Measurements from ENCODE around the gene AGBL4.
"Not testable (repeated sequence)": the region's sequence is repeated elsewhere in the genome, so short reads cannot be mapped to it uniquely, and the experiment has no call there.

The AGBL4 gene

DNA sequence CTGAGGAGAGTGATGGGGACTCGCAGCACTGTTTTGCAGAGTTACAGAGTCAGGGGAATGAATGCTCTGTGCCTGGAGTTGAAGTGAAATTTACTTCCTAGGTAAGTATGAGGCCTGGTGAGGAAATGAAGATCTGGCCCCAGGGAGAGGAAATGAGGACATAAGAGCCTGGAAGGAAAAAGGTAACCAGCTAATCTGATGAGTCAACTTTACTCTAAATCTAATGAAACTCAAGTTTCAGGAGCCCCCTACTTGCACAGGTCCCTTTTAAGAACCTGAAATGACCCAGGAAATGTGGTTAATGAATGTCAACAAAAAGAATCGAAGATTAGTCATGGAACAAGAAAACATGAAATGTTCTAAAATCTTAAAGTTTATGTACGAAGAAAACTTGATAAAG, 599.0 kb downstream of the AGBL4 start:
- no peak for DNase-seq

- no peak for DNase-seq
These were observed 607.0 kb downstream of the AGBL4 start for GRCh38 chr1:49416758-49417157.

DNA sequence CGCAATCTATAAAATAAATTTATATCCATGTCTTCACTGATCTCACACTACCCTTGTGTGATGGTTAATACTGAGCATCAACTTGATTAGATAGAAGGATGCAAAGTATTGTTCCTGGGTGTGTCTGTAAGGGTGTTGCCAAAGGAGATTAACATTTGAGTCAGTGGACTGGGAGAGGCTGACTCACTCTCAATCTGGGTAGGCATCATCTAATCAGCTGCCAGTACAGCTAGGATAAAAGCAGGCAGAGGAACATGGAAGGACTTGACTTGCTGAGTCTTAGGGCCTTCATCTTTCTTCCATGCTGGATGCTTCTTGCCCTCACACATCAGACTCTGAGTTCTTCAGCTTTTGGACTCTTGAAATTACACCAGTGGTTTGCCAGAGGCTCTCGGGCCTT, 615.4 kb downstream of the AGBL4 start:
- no peak for DNase-seq

- no peak for DNase-seq
These were observed 626.7 kb downstream of the AGBL4 start for GRCh38 chr1:49397086-49397485.

DNA sequence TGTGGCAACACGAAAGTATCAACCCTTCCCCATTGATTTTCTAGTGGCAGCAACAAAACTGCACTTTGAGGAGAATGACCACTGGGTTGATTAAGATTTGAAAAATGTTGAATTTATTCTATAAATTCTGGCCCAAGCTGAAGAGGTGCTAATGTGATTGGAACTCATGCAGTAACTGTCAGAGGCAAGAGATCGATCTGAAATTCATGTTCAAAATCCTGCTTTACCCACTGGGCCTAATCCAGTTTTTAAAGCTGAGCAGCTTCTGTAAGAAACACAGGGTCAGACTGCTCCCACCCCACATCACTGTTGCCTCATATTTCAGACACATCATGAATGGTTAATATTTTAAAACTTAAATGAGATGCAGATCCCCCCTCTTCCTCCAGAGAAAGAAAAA, 629.6 kb downstream of the AGBL4 start:
- DNase-seq, result no peak

GRCh38 chr1:49389699-49390098, 634.1 kb downstream of the AGBL4 start:
- no peak for DNase-seq

- no peak for DNase-seq
These were observed 659.1 kb downstream of the AGBL4 start for GRCh38 chr1:49364676-49365075.

DNA sequence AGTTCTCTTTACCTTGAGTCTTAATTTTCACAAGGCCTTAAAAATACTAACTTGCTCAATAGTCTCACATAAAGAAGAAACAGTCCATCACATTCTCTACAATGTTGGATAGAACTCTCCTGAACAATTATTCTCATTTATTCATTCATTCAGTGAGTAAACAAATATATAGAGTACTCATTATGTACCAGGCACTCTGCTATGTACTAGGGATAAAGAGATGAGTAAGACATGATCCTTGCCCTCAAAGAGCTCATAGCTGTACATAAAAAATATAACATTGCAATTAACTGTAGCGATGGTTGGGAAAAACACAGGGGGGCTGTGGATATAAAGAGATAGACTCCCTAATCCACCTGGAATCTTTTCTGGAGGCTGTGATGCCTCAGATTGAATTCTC, 660.1 kb downstream of the AGBL4 start:
- no peak for DNase-seq

GRCh38 chr1:49358036-49358435, 665.7 kb downstream of the AGBL4 start:
- no peak for DNase-seq

- no peak for DNase-seq
These were observed 667.2 kb downstream of the AGBL4 start for GRCh38 chr1:49356594-49356993.

DNA sequence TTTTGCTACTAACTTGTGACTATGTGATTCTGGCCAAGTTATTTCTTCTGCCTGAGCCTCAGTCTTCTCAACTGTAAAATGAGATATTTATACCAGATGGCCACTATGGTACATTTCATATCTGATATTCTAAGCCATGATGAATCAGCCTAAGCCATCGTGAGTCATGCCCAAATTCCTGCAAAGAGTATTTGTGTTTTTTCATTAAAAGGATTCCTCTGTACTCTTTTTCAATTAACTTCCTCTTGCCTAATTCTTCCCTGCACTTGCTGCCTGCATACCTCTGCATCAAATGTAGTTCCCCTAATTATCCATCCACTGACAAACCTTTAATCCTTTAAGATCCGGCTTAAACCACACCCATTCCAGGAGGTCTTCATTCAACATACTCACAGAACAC, 672.0 kb downstream of the AGBL4 start:
- no peak for DNase-seq

DNA sequence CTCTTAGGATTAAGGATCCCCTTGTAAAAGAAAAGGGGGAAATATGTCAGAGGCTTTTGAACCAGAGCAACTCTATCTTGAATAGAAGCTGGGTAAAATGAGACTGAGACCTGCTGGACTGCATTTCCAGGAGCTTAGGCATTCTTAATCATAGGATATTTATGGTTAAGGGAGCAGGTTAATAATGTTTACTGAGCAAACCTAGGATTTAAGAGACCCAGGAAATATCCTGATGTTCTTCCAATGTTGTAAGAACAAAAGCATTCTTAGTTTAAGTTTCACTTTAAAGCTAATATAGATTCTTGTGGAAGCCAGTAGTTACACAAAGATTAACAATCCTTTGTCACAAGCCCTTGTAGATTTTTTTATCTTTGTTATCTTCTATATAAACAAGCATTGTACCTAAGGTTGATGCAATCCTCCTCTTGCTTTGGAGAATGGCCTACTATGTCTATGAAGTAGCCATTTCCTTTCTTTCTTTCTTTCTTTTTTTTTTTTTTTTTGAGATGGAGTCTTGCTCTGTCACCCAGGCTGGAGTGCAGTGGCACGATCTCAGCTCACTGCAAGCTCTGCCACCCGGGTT, 676.9 kb downstream of the AGBL4 start:
- no peak for DNase-seq

- DNase-seq, result no peak
These were observed 683.2 kb downstream of the AGBL4 start for GRCh38 chr1:49340576-49340975.

DNA sequence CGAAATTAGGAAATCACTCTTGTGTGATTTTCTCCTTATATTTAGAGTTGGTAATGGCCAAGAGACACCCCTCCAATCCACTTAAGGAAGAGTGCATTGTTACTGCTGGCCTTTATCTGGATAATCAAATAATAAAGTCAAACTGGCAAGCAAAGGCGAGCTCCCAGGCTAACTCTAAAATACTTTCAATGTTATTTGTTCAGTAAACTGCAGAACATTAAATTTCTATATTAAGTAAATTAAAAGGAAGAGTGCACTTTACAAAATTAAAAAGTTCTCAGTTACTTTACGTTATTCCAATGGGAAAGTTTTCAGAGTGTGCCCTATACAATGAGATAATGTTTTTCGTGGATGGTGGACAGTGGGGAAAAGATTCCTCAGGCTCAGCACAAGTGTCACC, 684.7 kb downstream of the AGBL4 start:
- no peak for DNase-seq

- DNase-seq, result no peak
These were observed 686.5 kb downstream of the AGBL4 start for GRCh38 chr1:49337251-49337650.

DNA sequence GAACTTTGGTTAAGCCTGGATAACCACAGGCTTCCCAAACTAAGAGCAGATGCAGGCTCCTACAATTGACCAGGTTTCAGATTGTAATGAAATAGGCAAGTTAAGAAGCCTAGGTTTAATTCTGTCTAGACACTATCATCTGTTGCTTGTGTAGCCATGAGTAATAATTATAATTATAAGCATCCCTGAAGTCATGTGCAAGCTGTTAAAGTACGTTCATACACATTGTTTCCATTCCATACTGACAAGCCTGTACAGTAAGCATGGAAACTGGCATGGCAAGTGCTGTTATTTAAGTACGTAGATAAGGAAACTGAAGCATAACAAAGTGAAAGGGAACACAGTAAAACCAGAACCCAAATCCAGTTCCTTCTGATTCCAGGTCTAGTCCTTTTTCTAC, 689.8 kb downstream of the AGBL4 start:
- DNase-seq, result no peak

- no peak for DNase-seq
These were observed 692.5 kb downstream of the AGBL4 start for GRCh38 chr1:49331066-49331852.

GRCh38 chr1:49323925-49324540, 699.7 kb downstream of the AGBL4 start:
- DNase-seq, result no peak

DNA sequence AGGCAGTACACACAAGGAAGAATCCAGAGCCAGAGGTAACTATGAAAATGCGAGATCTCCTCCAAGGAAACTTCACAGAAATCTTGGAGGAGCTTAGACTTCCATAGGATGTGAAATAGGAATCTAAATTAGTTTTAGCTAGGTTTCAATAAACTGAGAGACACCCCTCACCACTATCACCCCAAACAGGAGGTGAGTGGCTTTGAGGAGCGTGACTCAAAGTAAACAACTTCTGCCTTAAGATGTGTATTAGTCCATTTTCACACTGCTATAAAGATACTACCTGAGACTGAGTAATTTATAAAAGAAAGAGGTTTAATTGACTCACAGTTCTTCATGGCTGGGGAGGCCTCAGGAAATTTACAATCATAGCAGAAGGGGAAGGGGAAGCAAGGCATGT, 703.3 kb downstream of the AGBL4 start:
- DNase-seq, result not testable (repeated sequence)

DNA sequence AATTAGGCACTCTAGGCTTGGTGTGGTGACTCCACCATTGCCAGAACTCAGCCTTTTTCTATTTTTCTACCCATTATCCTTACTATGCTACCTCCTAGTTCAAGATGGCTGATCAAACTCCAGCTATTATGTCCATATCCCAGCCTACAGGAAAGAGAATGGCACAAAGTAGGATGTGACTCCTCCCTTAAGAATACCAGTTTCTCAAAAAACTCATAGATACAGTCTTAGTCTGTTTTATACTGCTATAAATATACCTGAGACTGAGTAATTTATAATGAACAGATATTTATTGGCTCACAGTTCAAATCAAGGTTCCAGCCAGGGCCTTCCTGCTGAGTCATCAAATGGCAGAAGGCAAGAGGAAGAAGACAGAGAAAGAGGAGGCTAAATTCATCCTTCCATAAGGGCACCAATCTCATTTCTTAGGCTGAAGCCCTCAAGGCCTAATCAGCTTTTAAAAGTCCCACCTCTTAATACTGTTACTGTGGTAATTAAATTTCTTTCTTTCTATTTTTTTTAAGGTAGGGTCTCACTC, 704.3 kb downstream of the AGBL4 start:
- DNase-seq, result no peak

DNA sequence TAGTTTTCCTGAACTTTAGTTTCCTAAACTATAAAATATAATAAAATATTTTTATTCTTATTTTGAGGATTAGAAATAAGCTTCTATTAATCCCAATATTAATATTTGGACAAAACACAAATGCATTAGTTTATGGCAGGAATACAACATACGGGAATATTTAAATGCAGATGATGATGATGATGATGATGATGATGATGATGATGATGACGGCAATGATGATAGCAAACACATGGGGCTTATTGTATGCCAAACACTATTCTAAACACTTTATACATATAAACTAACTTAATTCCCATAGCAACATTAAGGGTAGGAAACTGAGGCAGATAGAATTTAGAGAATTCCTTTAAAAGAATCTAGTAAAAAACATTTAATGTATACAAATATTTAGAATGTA, 705.5 kb downstream of the AGBL4 start:
- DNase-seq, result no peak

GRCh38 chr1:49307457-49307856, 716.3 kb downstream of the AGBL4 start:
- DNase-seq, result no peak

GRCh38 chr1:49306507-49307070, 717.2 kb downstream of the AGBL4 start:
- no peak for DNase-seq

DNA sequence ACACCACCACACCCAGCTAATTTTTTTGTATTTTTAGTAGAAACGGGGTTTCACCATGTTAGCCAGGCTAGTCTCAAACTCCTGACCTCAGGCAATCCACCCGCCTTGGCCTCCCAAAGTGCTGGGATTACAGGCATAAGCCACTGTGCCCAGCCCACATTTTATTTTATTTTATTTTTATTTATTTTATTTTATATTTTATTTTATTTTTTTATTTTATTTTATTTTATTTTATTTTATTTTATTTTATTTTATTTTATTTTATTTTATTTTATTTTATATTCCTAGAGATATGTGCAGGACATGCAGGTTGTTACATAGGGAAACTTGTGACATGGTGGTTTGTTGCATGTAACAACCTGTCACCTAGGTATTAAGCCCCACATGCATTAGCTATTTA, 721.4 kb downstream of the AGBL4 start:
- not testable (repeated sequence) for DNase-seq
